Progenitor cell of endocrine pancreas (in vitro differentiated cells): ENCODE data around the gene IGFBP4. TPM values are rescaled to one million over a fixed set of nuclear protein-coding genes. Genes with fewer than 3 reads are reported as not detected.

ENCODE experiments used
- DNase-seq: peaks from one replicate; pipeline ENCODE4 v3.0.0; 2021; ENCODE audit warnings: low spot score; ENCODE audit not compliant: unreplicated experiment
- H3K27ac Mint-ChIP-seq: 2 replicates; pipeline ENCODE4 v1.8.0; 2021; ENCODE audit warnings: mild to moderate bottlenecking, moderate library complexity, mixed read lengths
- H3K27me3 Mint-ChIP-seq: 2 replicates; pipeline ENCODE4 v1.8.0; 2021; ENCODE audit warnings: mixed read lengths
- H3K36me3 Mint-ChIP-seq: 2 replicates; pipeline ENCODE4 v1.8.0; 2022; ENCODE audit warnings: mixed read lengths; ENCODE audit not compliant: insufficient read depth
- H3K4me1 Mint-ChIP-seq: 2 replicates; pipeline ENCODE4 v1.8.0; 2021; ENCODE audit warnings: low read depth, mixed read lengths
- H3K4me3 Mint-ChIP-seq: 2 replicates; pipeline ENCODE4 v1.8.0; 2021; ENCODE audit warnings: low read depth, mild to moderate bottlenecking, moderate library complexity, mixed read lengths
- H3K9me3 Mint-ChIP-seq: 2 replicates; pipeline ENCODE4 v1.8.0; 2021; ENCODE audit warnings: low read depth, mixed read lengths
- CTCF ChIP-seq: fragments of 200-600 bp; sonication (generic); IDR thresholded peaks from one replicate; pipeline ENCODE4 v1.5.0; 2021; ENCODE audit warnings: antibody characterized with exemption, mild to moderate bottlenecking; ENCODE audit not compliant: unreplicated experiment
- total RNA-seq: library from RNA; stranded (reverse); gene quantifications from 2 replicates; pipeline ENCODE4 v1.2.1, GENCODE V29; 2021

Gene IGFBP4
- total RNA-seq, 1 donor from 2014 or later = 3.6 TPM

- TF ChIP-seq CTCF = no peak
- Mint-ChIP-seq H3K4me3 (peak overlapping the region; percentile 56), H3K36me3 (no peaks in the 10 kb centered on the region), H3K27me3 (peaks cover 40% of the 10 kb centered on the region), H3K9me3 (no peaks in the 10 kb centered on the region), H3K27ac (no peak overlapping the region), H3K4me1 (peaks cover 7% of the 10 kb centered on the region)
- DNase-seq = no peak
These were observed 994 bp downstream of the IGFBP4 start for GRCh38 chr17:40443988-40444899.

GRCh38 chr17:40445751-40446468 lies 2.7 kb downstream of the IGFBP4 start:
- Mint-ChIP-seq H3K36me3 (no peaks in the 10 kb centered on the region), H3K9me3 (no peaks in the 10 kb centered on the region), H3K4me3 (no peak overlapping the region), H3K4me1 (peaks cover 7% of the 10 kb centered on the region), H3K27me3 (peaks cover 33% of the 10 kb centered on the region), H3K27ac (no peak overlapping the region)
- peak; percentile 28 for TF ChIP-seq CTCF
- DNase-seq = no peak

GRCh38 chr17:40447148-40447644 lies 3.9 kb downstream of the IGFBP4 start:
- Mint-ChIP-seq H3K9me3 (no peaks in the 10 kb centered on the region), H3K27me3 (peaks cover 27% of the 10 kb centered on the region), H3K27ac (no peak overlapping the region), H3K4me1 (peaks cover 7% of the 10 kb centered on the region), H3K36me3 (no peaks in the 10 kb centered on the region), H3K4me3 (no peak overlapping the region)
- no peak for TF ChIP-seq CTCF
- DNase-seq = no peak

- Mint-ChIP-seq H3K9me3 (no peaks in the 10 kb centered on the region), H3K4me3 (no peak overlapping the region), H3K27me3 (peaks cover 22% of the 10 kb centered on the region), H3K4me1 (peaks cover 7% of the 10 kb centered on the region), H3K36me3 (no peaks in the 10 kb centered on the region), H3K27ac (no peak overlapping the region)
- no peak for DNase-seq
- no peak for TF ChIP-seq CTCF
These were observed 4.6 kb downstream of the IGFBP4 start for GRCh38 chr17:40447806-40448205.

- Mint-ChIP-seq H3K36me3 (no peaks in the 10 kb centered on the region), H3K4me3 (no peak overlapping the region), H3K4me1 (peaks cover 7% of the 10 kb centered on the region), H3K27ac (no peak overlapping the region), H3K9me3 (no peaks in the 10 kb centered on the region), H3K27me3 (peaks cover 22% of the 10 kb centered on the region)
- TF ChIP-seq CTCF = no peak
- DNase-seq = no peak
These were observed 5.0 kb downstream of the IGFBP4 start for GRCh38 chr17:40448213-40448638.
